Peyer's patch (tissue), 4 donors: Measurements from ENCODE around the gene OTOR.

Experiments
- CTCF ChIP-seq, 6 experiments: fragments of 450-650 bp in 4 of 6; fragments of 200-600 bp in 2 of 6; sonication (generic) in 1 of 6; IDR thresholded peaks; one replicate each; pipeline ENCODE4 v1.5.1; 2017 to 2019; ENCODE audit warnings: antibody characterized with exemption in 6 of 6, mild to moderate bottlenecking in 3 of 6, moderate library complexity in 1 of 6
- POLR2A ChIP-seq, 2 donors: fragments of 450-650 bp; IDR thresholded peaks; one replicate each; pipeline ENCODE4 v1.5.1; 2017; ENCODE audit warnings: antibody characterized with exemption in 2 of 2, mild to moderate bottlenecking in 2 of 2, moderate library complexity in 2 of 2

DNA sequence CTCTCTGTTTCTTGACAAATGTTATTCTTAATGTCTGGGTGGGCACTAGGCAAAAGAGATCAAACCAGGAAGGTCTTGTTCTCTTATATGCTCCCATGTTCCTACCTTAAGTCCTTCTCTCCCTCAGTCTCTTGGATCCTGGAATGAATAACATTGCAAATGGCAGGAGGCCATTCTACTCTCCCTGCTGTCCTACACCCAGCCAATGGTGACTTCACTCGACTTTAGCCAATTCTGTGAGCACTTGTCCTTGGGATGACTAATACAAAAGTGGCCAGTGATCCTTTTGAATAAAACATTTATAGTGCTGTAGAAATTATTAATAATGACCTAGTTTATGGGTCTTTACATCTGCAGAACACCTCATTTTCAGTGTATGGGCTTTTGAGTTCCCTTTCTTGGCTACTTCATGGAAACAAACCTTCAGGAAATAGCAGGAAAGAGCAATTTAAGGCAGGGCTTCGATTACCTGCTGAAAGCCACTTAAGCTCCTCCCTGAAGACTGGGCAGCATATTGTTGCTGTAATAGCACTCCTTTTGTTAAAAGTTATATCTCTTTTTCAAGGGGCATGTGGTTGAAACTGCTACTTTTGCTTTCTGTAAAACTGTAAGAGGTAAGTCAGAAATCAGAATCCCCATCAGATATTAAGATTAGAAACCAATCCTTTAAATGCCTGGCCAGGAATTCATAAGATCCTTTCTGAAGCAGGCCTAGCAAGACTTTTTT lies 10.5 kb downstream of the OTOR start:
- TF ChIP-seq CTCF (IDR thresholded peaks at IDR 0.05), result no peak
- TF ChIP-seq POLR2A (IDR thresholded peaks at IDR 0.05), result no peak
